ENCODE measurements around the gene SPATA25.
"Not testable (repeated sequence)": the region's sequence is repeated elsewhere in the genome, so short reads cannot be mapped to it uniquely, and the experiment has no call there.

Gene SPATA25

GRCh38 chr20:45892828-45893500 lies 5.5 kb upstream of the SPATA25 start:
- no peak for DNase-seq (ENCODE audit: low read depth)

GRCh38 chr20:45892049-45892825 lies 4.8 kb upstream of the SPATA25 start:
- DNase-seq (ENCODE audit: low read depth), result no peak

GRCh38 chr20:45890985-45891983 lies 3.9 kb upstream of the SPATA25 start, which contains the start of the genes CTSA and NEURL2:
CTSA (plus strand) TSS chr20:45891335; CDS start chr20:45891569, 234 bp downstream.
NEURL2 (minus strand) TSS chr20:45891208; CDS start chr20:45890991, 217 bp downstream.
- DNase-seq (ENCODE audit: low read depth), result peak; percentile 81

- no peak for DNase-seq (ENCODE audit: low read depth)
These were observed 2.9 kb upstream of the SPATA25 start for GRCh38 chr20:45890077-45890984.

- no peak for DNase-seq (ENCODE audit: low read depth)
These were observed 1.3 kb upstream of the SPATA25 start for GRCh38 chr20:45888681-45889080.

GRCh38 chr20:45886590-45887345 lies 654 bp downstream of the SPATA25 start:
- no peak for DNase-seq (ENCODE audit: low read depth)

- DNase-seq (ENCODE audit: low read depth), result no peak
These were observed 4.3 kb downstream of the SPATA25 start for GRCh38 chr20:45883100-45883469.

GRCh38 chr20:45882469-45883099 lies 4.8 kb downstream of the SPATA25 start:
- DNase-seq (ENCODE audit: low read depth), result no peak

GRCh38 chr20:45880988-45881788 lies 6.2 kb downstream of the SPATA25 start, which contains the start of gene ZSWIM1:
ZSWIM1 (plus strand) TSS chr20:45881227; CDS start chr20:45882593, 1,366 bp downstream.
- peak; percentile 99 for DNase-seq (ENCODE audit: low read depth)

GRCh38 chr20:45878076-45878761 lies 9.2 kb downstream of the SPATA25 start:
- no peak for DNase-seq (ENCODE audit: low read depth)

- no peak for DNase-seq (ENCODE audit: low read depth)
These were observed 12.8 kb downstream of the SPATA25 start for GRCh38 chr20:45874576-45874975.

GRCh38 chr20:45874104-45874481 lies 13.3 kb downstream of the SPATA25 start:
- DNase-seq (ENCODE audit: low read depth), result not testable (repeated sequence)

- no peak for DNase-seq (ENCODE audit: low read depth)
These were observed 13.9 kb downstream of the SPATA25 start for GRCh38 chr20:45873409-45874103.

- no peak for DNase-seq (ENCODE audit: low read depth)
These were observed 14.8 kb downstream of the SPATA25 start for GRCh38 chr20:45872626-45873025.

GRCh38 chr20:45867819-45868176 lies 19.6 kb downstream of the SPATA25 start:
- peak; percentile 75 for DNase-seq (ENCODE audit: low read depth)

GRCh38 chr20:45867136-45867818 lies 20.1 kb downstream of the SPATA25 start:
- no peak for DNase-seq (ENCODE audit: low read depth)

GRCh38 chr20:45866454-45866853 lies 21.0 kb downstream of the SPATA25 start:
- no peak for DNase-seq (ENCODE audit: low read depth)
